Testis (tissue), 3 donors: ENCODE data around the gene PTPN2. TPM values are rescaled to one million over a fixed set of nuclear protein-coding genes. Genes with fewer than 3 reads are reported as not detected.

Experiments used
- DNase-seq: peaks from one replicate; pipeline ENCODE4 v3.0.0-alpha.2; 2019
- H3K27ac ChIP-seq, 2 donors: fragments of 200-600 bp; sonication (generic); one replicate each; pipeline ENCODE4 v1.5.1; 2019
- H3K27me3 ChIP-seq: fragments of 200-600 bp; sonication (generic); one replicate; pipeline ENCODE4 v1.5.1; 2019
- H3K36me3 ChIP-seq: fragments of 200-600 bp; sonication (generic); one replicate; pipeline ENCODE4 v1.5.1; 2017; ENCODE audit warnings: low read depth; ENCODE audit errors: missing control alignments
- H3K4me1 ChIP-seq: fragments of 200-600 bp; sonication (generic); one replicate; pipeline ENCODE4 v1.5.1; 2019
- H3K4me3 ChIP-seq, 2 donors: fragments of 200-600 bp; sonication (generic); one replicate each; pipeline ENCODE4 v1.5.1; 2017 to 2019
- H3K9me3 ChIP-seq: fragments of 200-600 bp; sonication (generic); one replicate; pipeline ENCODE4 v1.5.1; 2017
- POLR2A ChIP-seq: fragments of 450-650 bp; IDR thresholded peaks from one replicate; pipeline ENCODE4 v1.6.1; 2017; ENCODE audit warnings: antibody characterized with exemption, mild to moderate bottlenecking, moderate library complexity
- WGBS, 2 donors: methylation state at CpG; one replicate each; pipeline ENCODE4 v1.1.5; 2018; 5-methylcytosine and 5-hydroxymethylcytosine counted together
- intact Hi-C: fragments of 100-400 bp; cut with DNase I; formaldehyde crosslinking; loops from one replicate; pipeline ENCODE4 v1.15.1; 2023; ENCODE audit warnings: low total_unique reads
- polyA plus RNA-seq: library from polyadenylated mRNA; stranded (reverse); fragments of 350-450 nt; fragmentation: Illumina TruSeq; extraction: RNeasy Lipid Tissue Mini Kit (QIAGEN cat#74804); gene quantifications from one replicate; pipeline ENCODE4 v1.2.3, GENCODE V29; 2014; ENCODE audit warnings: low read depth, low replicate concordance; ENCODE audit not compliant: insufficient read depth
- total RNA-seq, 2 donors: library from RNA; depleted of rRNA; stranded (reverse); fragments of >200 nt; gene quantifications; one replicate each; pipeline ENCODE4 v1.2.3, GENCODE V29; 2016
- TF ChIP-seq, protein P1 (sequence below), 3 experiments: fragments of 450-650 bp in 2 of 3; fragments of 200-600 bp in 1 of 3; sonication (generic) in 1 of 3; IDR thresholded peaks; one replicate each; pipeline ENCODE4 v1.5.1; 2016 to 2019; ENCODE audit warnings: antibody characterized with exemption in 3 of 3, mild to moderate bottlenecking in 2 of 3, moderate library complexity in 1 of 3

The PTPN2 gene
- total and polyA plus RNA-seq, 3 donors from 2014 or later, result 24.5 to 41.5 (median 37.4) TPM

DNA sequence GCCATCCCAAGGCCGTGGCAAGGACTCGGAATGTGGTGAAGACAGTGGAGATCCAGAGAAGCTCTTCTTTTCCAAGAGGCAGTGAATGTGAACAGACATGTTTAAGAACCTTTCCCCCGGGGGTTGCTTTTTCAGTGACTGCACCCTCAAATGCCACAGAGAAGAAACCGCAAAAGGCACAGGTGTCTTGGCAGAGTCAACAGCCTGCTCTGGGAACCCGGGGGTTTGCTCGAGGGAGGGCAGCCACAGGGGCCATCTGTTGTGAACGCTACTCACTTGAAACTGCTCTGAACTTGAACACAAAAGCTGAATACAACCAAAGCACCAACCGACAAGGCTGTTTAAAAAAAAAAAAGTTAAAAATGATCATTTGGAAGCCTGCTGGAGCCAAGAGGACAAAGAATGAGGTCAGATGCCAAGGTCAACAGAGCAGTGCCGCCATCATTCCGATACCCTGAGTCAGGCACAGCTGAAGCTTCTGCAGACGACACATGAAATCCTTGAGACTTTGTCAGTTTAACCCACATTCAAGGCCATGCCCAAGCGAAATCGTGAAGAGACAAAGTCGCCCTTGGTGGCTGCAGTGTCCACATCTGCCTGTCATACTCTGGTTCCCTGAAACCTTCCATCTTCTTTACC lies 133.8 kb downstream of the PTPN2 start:
- DNase-seq, result no peak
- no peak overlapping the region for H3K27ac ChIP-seq
- H3K36me3 ChIP-seq, result no peaks in the 10 kb centered on the region
- H3K4me1 ChIP-seq, result no peaks in the 10 kb centered on the region
- H3K27me3 ChIP-seq, result no peaks in the 10 kb centered on the region
- H3K4me3 ChIP-seq, result no peak overlapping the region
- no peaks in the 10 kb centered on the region for H3K9me3 ChIP-seq
- intact Hi-C loops, result no loop called here
- 72 to 74% methylated on average over 14 of the region's 14 CpGs for WGBS, 2 donors
- TF ChIP-seq POLR2A, result no peak
- TF ChIP-seq, protein P1, sequence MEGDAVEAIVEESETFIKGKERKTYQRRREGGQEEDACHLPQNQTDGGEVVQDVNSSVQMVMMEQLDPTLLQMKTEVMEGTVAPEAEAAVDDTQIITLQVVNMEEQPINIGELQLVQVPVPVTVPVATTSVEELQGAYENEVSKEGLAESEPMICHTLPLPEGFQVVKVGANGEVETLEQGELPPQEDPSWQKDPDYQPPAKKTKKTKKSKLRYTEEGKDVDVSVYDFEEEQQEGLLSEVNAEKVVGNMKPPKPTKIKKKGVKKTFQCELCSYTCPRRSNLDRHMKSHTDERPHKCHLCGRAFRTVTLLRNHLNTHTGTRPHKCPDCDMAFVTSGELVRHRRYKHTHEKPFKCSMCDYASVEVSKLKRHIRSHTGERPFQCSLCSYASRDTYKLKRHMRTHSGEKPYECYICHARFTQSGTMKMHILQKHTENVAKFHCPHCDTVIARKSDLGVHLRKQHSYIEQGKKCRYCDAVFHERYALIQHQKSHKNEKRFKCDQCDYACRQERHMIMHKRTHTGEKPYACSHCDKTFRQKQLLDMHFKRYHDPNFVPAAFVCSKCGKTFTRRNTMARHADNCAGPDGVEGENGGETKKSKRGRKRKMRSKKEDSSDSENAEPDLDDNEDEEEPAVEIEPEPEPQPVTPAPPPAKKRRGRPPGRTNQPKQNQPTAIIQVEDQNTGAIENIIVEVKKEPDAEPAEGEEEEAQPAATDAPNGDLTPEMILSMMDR (IDR thresholded peaks at IDR 0.05), result no peak

DNA sequence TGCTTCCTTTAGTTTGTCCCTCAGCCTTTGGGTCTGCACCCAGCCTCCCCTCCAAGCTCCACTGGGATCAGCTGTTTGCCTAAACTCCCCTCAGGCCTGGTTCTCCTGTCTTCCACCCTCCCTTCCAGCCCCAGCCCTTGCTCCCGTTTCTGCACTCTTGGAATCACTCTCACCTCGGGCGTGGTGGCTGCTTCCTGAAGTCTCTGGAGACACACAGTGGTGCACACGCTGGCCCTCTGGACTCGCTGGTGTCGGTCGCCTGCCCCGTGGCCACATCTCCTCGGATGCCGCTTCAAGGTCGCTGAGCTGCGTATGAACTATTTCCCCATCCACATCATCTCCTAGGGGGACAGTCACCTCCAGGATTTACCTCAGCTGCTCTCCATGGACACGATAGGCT lies 134.9 kb downstream of the PTPN2 start:
- no peak for DNase-seq
- Histone ChIP-seq H3K27ac (no peak overlapping the region), H3K9me3 (no peaks in the 10 kb centered on the region), H3K36me3 (no peaks in the 10 kb centered on the region), H3K27me3 (no peaks in the 10 kb centered on the region), H3K4me3 (no peak overlapping the region), H3K4me1 (no peaks in the 10 kb centered on the region)
- 75 to 80% methylated on average over 13 of the region's 13 CpGs for WGBS, 2 donors
- intact Hi-C loops, result no loop called here
- TF ChIP-seq POLR2A, result no peak
- TF ChIP-seq, protein P1 (IDR thresholded peaks at IDR 0.05), result no peak

DNA sequence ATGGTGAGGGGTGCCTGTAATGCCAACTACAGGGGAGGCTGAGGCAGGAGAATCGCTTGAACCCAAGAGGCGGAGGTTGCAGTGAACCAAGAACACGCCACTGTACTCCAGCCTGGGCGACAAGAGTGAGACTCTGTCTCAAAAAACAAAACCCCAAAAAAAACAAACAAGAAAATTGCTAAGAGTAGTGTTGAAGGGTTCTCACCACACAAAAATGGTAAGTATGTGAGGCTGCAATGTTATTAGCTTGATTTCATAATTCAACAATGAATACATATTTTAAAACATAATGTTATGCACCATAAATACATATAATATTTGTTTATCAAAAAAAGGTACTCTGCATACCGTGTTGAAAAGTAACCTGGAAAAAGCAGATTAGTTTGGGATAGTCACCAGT lies 135.4 kb downstream of the PTPN2 start:
- intact Hi-C loops, result no loop called here
- TF ChIP-seq, protein P1 (IDR thresholded peaks at IDR 0.05), result no peak
- no peak for TF ChIP-seq POLR2A
- 85 to 93% methylated on average over 5 of the region's 5 CpGs for WGBS, 2 donors

DNA sequence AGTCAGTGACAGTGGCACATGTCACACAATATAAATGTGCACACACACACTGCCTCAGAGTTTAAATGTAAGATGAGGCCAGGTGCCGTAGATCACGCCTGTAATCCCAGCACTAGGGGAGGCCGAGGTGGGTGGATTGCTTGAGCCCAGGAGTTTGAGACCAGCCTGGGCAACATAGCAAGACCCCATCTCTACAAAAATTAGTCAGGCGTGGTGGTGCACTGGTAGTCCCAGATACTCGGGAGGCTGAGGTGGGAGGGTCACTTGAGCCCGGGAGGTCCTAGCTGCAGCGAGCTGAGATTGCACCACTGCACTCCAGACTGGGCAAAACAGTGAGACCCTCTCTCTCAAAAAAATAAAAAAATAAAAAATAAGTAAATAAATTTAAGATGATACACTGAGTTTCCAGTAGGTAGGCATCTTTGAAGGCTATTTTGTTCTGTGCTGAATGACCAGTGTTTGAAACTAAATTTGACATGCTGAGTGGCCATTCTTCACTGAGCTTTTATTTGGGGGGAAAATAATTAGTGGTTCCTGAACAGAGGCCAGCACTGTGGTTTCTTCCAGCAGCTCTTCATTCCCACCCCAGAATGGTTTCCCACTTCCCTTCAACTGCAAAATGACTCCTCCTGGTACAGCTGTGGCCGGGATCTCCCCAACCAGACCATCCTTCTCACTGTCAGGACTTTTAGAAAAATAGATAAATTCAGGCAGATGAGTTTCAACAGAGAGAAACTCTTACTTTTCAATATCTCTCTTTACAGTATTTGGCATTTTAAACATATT lies 136.3 kb downstream of the PTPN2 start:
- H3K9me3 ChIP-seq, result no peaks in the 10 kb centered on the region
- H3K27me3 ChIP-seq, result no peaks in the 10 kb centered on the region
- no peak overlapping the region for H3K4me3 ChIP-seq
- no peak for DNase-seq
- 89 to 90% methylated on average over 8 of the region's 8 CpGs for WGBS, 2 donors
- TF ChIP-seq, protein P1 (IDR thresholded peaks at IDR 0.05), result no peak
- TF ChIP-seq POLR2A, result no peak
- H3K27ac ChIP-seq, result no peak overlapping the region
- no peaks in the 10 kb centered on the region for H3K36me3 ChIP-seq
- H3K4me1 ChIP-seq, result no peaks in the 10 kb centered on the region
- intact Hi-C loops, result no loop called here

More for the DNA sequence above, 135.4 kb downstream of the PTPN2 start:
- H3K27me3 ChIP-seq, result no peaks in the 10 kb centered on the region
- no peak for DNase-seq
- H3K27ac ChIP-seq, result no peak overlapping the region
- no peaks in the 10 kb centered on the region for H3K36me3 ChIP-seq
- H3K4me1 ChIP-seq, result no peaks in the 10 kb centered on the region
- no peaks in the 10 kb centered on the region for H3K9me3 ChIP-seq
- H3K4me3 ChIP-seq, result no peak overlapping the region
